ENCODE measurements around the gene PPP1R27.

PPP1R27 gene

DNA sequence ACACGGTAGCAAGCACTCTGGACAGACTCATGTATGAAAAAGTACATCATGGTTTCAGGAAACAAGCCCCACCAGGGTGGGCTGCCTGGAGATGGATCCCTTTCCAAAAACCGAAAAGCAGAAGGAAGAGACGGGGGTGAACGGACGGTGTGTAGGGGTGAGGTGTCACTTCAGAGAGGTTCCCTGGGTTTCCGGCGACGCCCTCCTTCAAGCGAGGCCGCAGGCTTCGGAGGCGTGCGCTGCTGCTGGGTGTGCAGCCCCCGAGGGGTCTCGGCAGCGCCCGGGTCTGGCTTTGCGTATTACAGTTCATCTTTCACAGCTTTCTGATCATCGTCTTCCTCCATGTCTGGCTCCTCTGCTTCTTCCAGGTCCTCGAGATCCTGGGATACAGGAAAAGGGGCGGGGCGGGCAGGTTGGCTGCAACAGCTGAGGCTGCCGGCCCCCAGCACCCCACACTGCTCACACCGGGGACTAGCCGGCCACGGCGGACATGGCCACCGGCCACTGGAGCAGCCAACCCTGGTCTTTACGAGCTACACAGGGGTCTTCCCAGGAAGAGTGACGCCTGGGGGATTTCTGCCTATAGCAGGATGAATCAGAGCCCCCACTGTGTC lies 9.0 kb upstream of the PPP1R27 start:
- H4K20me1 ChIP-seq (ENCODE audit: insufficient read depth, low read length): peaks cover 30% of the 10 kb centered on the region
- no peak for TF ChIP-seq CTCF (IDR thresholded peaks at IDR 0.05; ENCODE audit: borderline replicate concordance, extremely low read depth, low read length, poor library complexity, severe bottlenecking)
- no peak for TF ChIP-seq EZH2 (IDR thresholded peaks at IDR 0.05; ENCODE audit: borderline replicate concordance, low read depth, low read length, severe bottlenecking)
- H3K4me3 ChIP-seq (ENCODE audit: low read depth in 1 of 2, low read length in 2 of 2): no peak overlapping the region
- 0 out of 2 replicates have a peak, but pooled peaks cover 2% of the 10 kb centered on the region for H3K79me2 ChIP-seq (ENCODE audit: insufficient read depth, low read length)
- H3K36me3 ChIP-seq (ENCODE audit: insufficient read depth, low read length): peaks cover 60% of the 10 kb centered on the region
- no peak overlapping the region for H2AFZ ChIP-seq (ENCODE audit: low read depth, low read length)
- H3K27me3 ChIP-seq (ENCODE audit: insufficient read depth, low read length, poor library complexity): no peaks in the 10 kb centered on the region
- DNase-seq (no peak), ATAC-seq (ENCODE audit: insufficient read depth, low read depth) (no peak)
- H3K9me3 ChIP-seq (ENCODE audit: insufficient read depth, low read length, severe bottlenecking): no peaks in the 10 kb centered on the region
- H3K9ac ChIP-seq (ENCODE audit: low read depth, low read length): no peak overlapping the region
- no peak overlapping the region for H3K27ac ChIP-seq (ENCODE audit: low read length)
- H3K4me2 ChIP-seq (ENCODE audit: insufficient read depth, low read length): no peak overlapping the region
- no peaks in the 10 kb centered on the region for H3K4me1 ChIP-seq (ENCODE audit: insufficient read depth, low read length)

DNA sequence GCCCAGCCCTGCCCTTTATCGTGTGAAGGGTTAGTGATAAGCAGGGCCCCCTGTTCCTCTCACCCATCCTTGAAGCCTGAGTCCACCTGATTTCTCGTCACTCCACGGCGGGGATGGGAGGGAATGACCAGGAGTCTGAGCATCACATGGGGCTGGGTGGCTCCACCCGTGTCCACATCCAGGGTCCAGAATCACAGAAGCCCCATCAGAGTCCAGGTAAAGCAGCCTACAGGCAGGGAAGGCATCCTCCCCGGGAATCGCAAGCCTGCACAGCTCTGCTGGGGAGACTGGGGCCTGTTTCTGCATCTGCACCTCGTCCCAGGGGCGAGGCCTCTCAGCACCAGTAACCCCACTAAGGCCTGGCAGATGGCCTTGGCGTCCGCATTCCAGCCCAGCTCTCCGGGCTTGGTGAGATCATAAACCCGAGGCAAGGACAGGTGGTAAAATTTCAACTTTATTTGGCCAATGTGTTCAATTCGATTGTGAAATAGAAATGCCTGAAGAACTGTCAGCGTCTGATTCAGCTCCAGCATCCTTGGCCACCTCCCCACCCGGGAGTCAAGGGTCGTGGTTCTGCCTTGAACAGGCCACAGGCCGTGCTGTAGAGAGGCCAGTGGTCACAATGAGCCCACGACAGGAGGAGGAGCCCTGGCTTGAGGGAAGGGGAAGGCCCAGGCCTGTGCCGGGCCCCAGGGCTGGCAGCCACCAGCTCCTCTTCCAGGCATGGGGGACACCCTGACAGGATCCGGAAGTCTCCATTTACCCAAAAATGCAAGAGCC lies 8.1 kb upstream of the PPP1R27 start:
- Histone ChIP-seq H2AFZ (ENCODE audit: low read depth, low read length) (no peak overlapping the region), H3K36me3 (ENCODE audit: insufficient read depth, low read length) (peaks cover 55% of the 10 kb centered on the region)
- no peak for DNase-seq

GRCh38 chr17:81842378-81842724 lies 7.5 kb upstream of the PPP1R27 start:
- Histone ChIP-seq H2AFZ (ENCODE audit: low read depth, low read length) (no peak overlapping the region), H3K27me3 (ENCODE audit: insufficient read depth, low read length, poor library complexity) (no peaks in the 10 kb centered on the region), H3K79me2 (ENCODE audit: insufficient read depth, low read length) (no peaks in the 10 kb centered on the region), H3K4me1 (ENCODE audit: insufficient read depth, low read length) (no peaks in the 10 kb centered on the region), H4K20me1 (ENCODE audit: insufficient read depth, low read length) (peaks cover 30% of the 10 kb centered on the region), H3K4me3 (ENCODE audit: low read depth in 1 of 2, low read length in 2 of 2) (no peak overlapping the region), H3K4me2 (ENCODE audit: insufficient read depth, low read length) (no peak overlapping the region), H3K36me3 (ENCODE audit: insufficient read depth, low read length) (peaks cover 49% of the 10 kb centered on the region), H3K27ac (ENCODE audit: low read length) (no peak overlapping the region), H3K9ac (ENCODE audit: low read depth, low read length) (no peak overlapping the region), H3K9me3 (ENCODE audit: insufficient read depth, low read length, severe bottlenecking) (no peaks in the 10 kb centered on the region)
- TF ChIP-seq CTCF (IDR thresholded peaks at IDR 0.05; ENCODE audit: borderline replicate concordance, extremely low read depth, low read length, poor library complexity, severe bottlenecking): no peak
- no peak for TF ChIP-seq EZH2 (IDR thresholded peaks at IDR 0.05; ENCODE audit: borderline replicate concordance, low read depth, low read length, severe bottlenecking)
- no peak for ATAC-seq (ENCODE audit: insufficient read depth, low read depth)
- no peak for DNase-seq

More for the DNA sequence above, 8.1 kb upstream of the PPP1R27 start:
- Histone ChIP-seq H3K4me1 (ENCODE audit: insufficient read depth, low read length) (no peaks in the 10 kb centered on the region), H3K9me3 (ENCODE audit: insufficient read depth, low read length, severe bottlenecking) (no peaks in the 10 kb centered on the region), H3K79me2 (ENCODE audit: insufficient read depth, low read length) (no peaks in the 10 kb centered on the region), H3K27me3 (ENCODE audit: insufficient read depth, low read length, poor library complexity) (no peaks in the 10 kb centered on the region), H3K27ac (ENCODE audit: low read length) (no peak overlapping the region), H3K4me3 (ENCODE audit: low read depth in 1 of 2, low read length in 2 of 2) (no peak overlapping the region), H4K20me1 (ENCODE audit: insufficient read depth, low read length) (peaks cover 30% of the 10 kb centered on the region), H3K9ac (ENCODE audit: low read depth, low read length) (no peak overlapping the region), H3K4me2 (ENCODE audit: insufficient read depth, low read length) (no peak overlapping the region)
- ATAC-seq (ENCODE audit: insufficient read depth, low read depth): peak; percentile 13; the same call in 1 of the 3 replicates
- TF ChIP-seq CTCF (IDR thresholded peaks at IDR 0.05; ENCODE audit: borderline replicate concordance, extremely low read depth, low read length, poor library complexity, severe bottlenecking) (no peak), EZH2 (IDR thresholded peaks at IDR 0.05; ENCODE audit: borderline replicate concordance, low read depth, low read length, severe bottlenecking) (no peak)

All from DND-41 (cell line).